ENCODE data around the gene SNX13.
"Not testable (repeated sequence)": the region's sequence is repeated elsewhere in the genome, so short reads cannot be mapped to it uniquely, and the experiment has no call there.

Gene SNX13

GRCh38 chr7:17912536-17913235, 27.6 kb downstream of the SNX13 start:
- no peak for DNase-seq (ENCODE audit: low read depth in 2 of 2)

GRCh38 chr7:17912050-17912449, 28.2 kb downstream of the SNX13 start:
- no peak for DNase-seq (ENCODE audit: low read depth in 2 of 2)

- no peak for DNase-seq (ENCODE audit: low read depth in 2 of 2)
Measured at GRCh38 chr7:17910377-17910776, 29.9 kb downstream of the SNX13 start.

- DNase-seq (ENCODE audit: low read depth in 2 of 2), result not testable (repeated sequence)
Measured at GRCh38 chr7:17909310-17909709, 31.0 kb downstream of the SNX13 start.

- no peak for DNase-seq (ENCODE audit: low read depth in 2 of 2)
Measured at GRCh38 chr7:17907014-17907413, 33.3 kb downstream of the SNX13 start.

- DNase-seq (ENCODE audit: low read depth in 2 of 2), result no peak
Measured at GRCh38 chr7:17903337-17903736, 37.0 kb downstream of the SNX13 start.

GRCh38 chr7:17902599-17902998, 37.7 kb downstream of the SNX13 start:
- DNase-seq (ENCODE audit: low read depth in 2 of 2), result no peak

- no peak for DNase-seq (ENCODE audit: low read depth in 2 of 2)
Measured at GRCh38 chr7:17900464-17900863, 39.8 kb downstream of the SNX13 start.

- no peak for DNase-seq (ENCODE audit: low read depth in 2 of 2)
Measured at GRCh38 chr7:17898111-17898510, 42.2 kb downstream of the SNX13 start.

GRCh38 chr7:17887286-17887685, 53.0 kb downstream of the SNX13 start:
- DNase-seq (ENCODE audit: low read depth in 2 of 2), result no peak

GRCh38 chr7:17882685-17883084, 57.6 kb downstream of the SNX13 start:
- DNase-seq (ENCODE audit: low read depth in 2 of 2), result no peak

- DNase-seq (ENCODE audit: low read depth in 2 of 2), result no peak
Measured at GRCh38 chr7:17879075-17879661, 61.1 kb downstream of the SNX13 start.

- DNase-seq (ENCODE audit: low read depth in 2 of 2), result no peak
Measured at GRCh38 chr7:17878627-17879026, 61.7 kb downstream of the SNX13 start.

- DNase-seq (ENCODE audit: low read depth in 2 of 2), result no peak
Measured at GRCh38 chr7:17871815-17872533, 68.3 kb downstream of the SNX13 start.

GRCh38 chr7:17870406-17870805, 69.9 kb downstream of the SNX13 start:
- no peak for DNase-seq (ENCODE audit: low read depth in 2 of 2)

GRCh38 chr7:17863809-17864143, 76.5 kb downstream of the SNX13 start:
- no peak for DNase-seq (ENCODE audit: low read depth in 2 of 2)

GRCh38 chr7:17863095-17863808, 77.0 kb downstream of the SNX13 start:
- no peak for DNase-seq (ENCODE audit: low read depth in 2 of 2)

- no peak for DNase-seq (ENCODE audit: low read depth in 2 of 2)
Measured at GRCh38 chr7:17856251-17856650, 84.0 kb downstream of the SNX13 start.

- DNase-seq (ENCODE audit: low read depth in 2 of 2), result no peak
Measured at GRCh38 chr7:17855202-17855601, 85.1 kb downstream of the SNX13 start.

GRCh38 chr7:17854261-17855047, 85.8 kb downstream of the SNX13 start:
- DNase-seq (ENCODE audit: low read depth in 2 of 2), result no peak

- DNase-seq (ENCODE audit: low read depth in 2 of 2), result no peak
Measured at GRCh38 chr7:17852361-17852760, 87.9 kb downstream of the SNX13 start.

GRCh38 chr7:17849504-17849903, 90.8 kb downstream of the SNX13 start:
- no peak for DNase-seq (ENCODE audit: low read depth in 2 of 2)
